HEK293 (cell line): ENCODE data around the gene HINFP.

ENCODE experiments used
- AEBP2 ChIP-seq: fragments of 450-650 bp; formaldehyde crosslinking; IDR thresholded peaks from 2 replicates; pipeline ENCODE4 v1.5.1; 2016; ENCODE audit warnings: missing biosample characterization, missing genetic modification characterization, borderline replicate concordance
- BCL11A ChIP-seq: fragments of 450-650 bp; formaldehyde crosslinking; IDR thresholded peaks from 2 replicates; pipeline ENCODE4 v1.5.1; 2016; ENCODE audit warnings: low read depth, missing biosample characterization, missing genetic modification characterization
- BCL11B ChIP-seq: fragments of 450-650 bp; formaldehyde crosslinking; IDR thresholded peaks from 2 replicates; pipeline ENCODE4 v1.5.1; 2016; ENCODE audit warnings: low read depth, missing biosample characterization, missing genetic modification characterization
- BCL6B ChIP-seq: fragments of 450-650 bp; formaldehyde crosslinking; IDR thresholded peaks from 2 replicates; pipeline ENCODE4 v1.5.1; 2017; ENCODE audit warnings: missing biosample characterization, missing genetic modification characterization
- EGR2 ChIP-seq: fragments of 450-650 bp; formaldehyde crosslinking; IDR thresholded peaks from 2 replicates; pipeline ENCODE4 v1.5.1; 2016; ENCODE audit warnings: low read depth, missing biosample characterization, missing genetic modification characterization
- FEZF1 ChIP-seq: fragments of 450-650 bp; formaldehyde crosslinking; IDR thresholded peaks from 2 replicates; pipeline ENCODE4 v1.5.1; 2016; ENCODE audit warnings: missing biosample characterization, missing genetic modification characterization
- GFI1B ChIP-seq: fragments of 450-650 bp; formaldehyde crosslinking; IDR thresholded peaks from 2 replicates; pipeline ENCODE4 v1.5.1; 2016; ENCODE audit warnings: missing biosample characterization, missing genetic modification characterization
- GLIS1 ChIP-seq: fragments of 450-650 bp; formaldehyde crosslinking; IDR thresholded peaks from 2 replicates; pipeline ENCODE4 v1.5.1; 2016; ENCODE audit warnings: missing biosample characterization, missing genetic modification characterization
- HOXD13 ChIP-seq: sonication (generic); formaldehyde crosslinking; IDR thresholded peaks from 2 replicates; pipeline ENCODE4 v1.8.0; 2022; ENCODE audit warnings: missing genetic modification reagents, borderline replicate concordance
- PBX3 ChIP-seq: sonication (generic); formaldehyde crosslinking; IDR thresholded peaks from 2 replicates; pipeline ENCODE4 v1.8.1; 2022; ENCODE audit warnings: mild to moderate bottlenecking, moderate library complexity, missing genetic modification reagents
- SP7 ChIP-seq: fragments of 450-650 bp; formaldehyde crosslinking; IDR thresholded peaks from 2 replicates; pipeline ENCODE4 v1.5.1; 2016; ENCODE audit warnings: missing biosample characterization, missing genetic modification characterization
- WT1 ChIP-seq: fragments of 450-650 bp; formaldehyde crosslinking; IDR thresholded peaks from 2 replicates; pipeline ENCODE4 v1.5.1; 2016; ENCODE audit warnings: missing biosample characterization, missing genetic modification characterization
- ZBTB20 ChIP-seq: fragments of 450-650 bp; formaldehyde crosslinking; IDR thresholded peaks from 2 replicates; pipeline ENCODE4 v1.5.1; 2016; ENCODE audit warnings: missing biosample characterization, missing genetic modification characterization
- ZBTB48 ChIP-seq: fragments of 450-650 bp; formaldehyde crosslinking; IDR thresholded peaks from 2 replicates; pipeline ENCODE4 v1.5.1; 2016; ENCODE audit warnings: missing biosample characterization, missing genetic modification characterization
- ZBTB8A ChIP-seq: fragments of 450-650 bp; formaldehyde crosslinking; IDR thresholded peaks from 2 replicates; pipeline ENCODE4 v1.5.1; 2016; ENCODE audit warnings: missing biosample characterization, missing genetic modification characterization
- ZEB2 ChIP-seq: fragments of 450-650 bp; formaldehyde crosslinking; IDR thresholded peaks from 2 replicates; pipeline ENCODE4 v1.5.1; 2016; ENCODE audit warnings: missing biosample characterization, missing genetic modification characterization
- ZFHX2 ChIP-seq: fragments of 450-650 bp; formaldehyde crosslinking; conservative IDR thresholded peaks from 2 replicates; pipeline ENCODE4 v1.5.1; 2016; ENCODE audit warnings: missing biosample characterization, missing genetic modification characterization
- ZIC2 ChIP-seq: fragments of 450-650 bp; formaldehyde crosslinking; IDR thresholded peaks from 2 replicates; pipeline ENCODE4 v1.5.1; 2016; ENCODE audit warnings: missing biosample characterization, missing genetic modification characterization
- ZNF112 ChIP-seq: fragments of 450-650 bp; formaldehyde crosslinking; IDR thresholded peaks from 2 replicates; pipeline ENCODE4 v1.5.0; 2017; ENCODE audit warnings: missing biosample characterization, missing genetic modification characterization
- ZNF121 ChIP-seq: fragments of 450-650 bp; formaldehyde crosslinking; IDR thresholded peaks from 2 replicates; pipeline ENCODE4 v1.5.1; 2016; ENCODE audit warnings: missing biosample characterization, missing genetic modification characterization
- ZNF132 ChIP-seq: fragments of 450-650 bp; formaldehyde crosslinking; IDR thresholded peaks from 2 replicates; pipeline ENCODE4 v1.5.1; 2017; ENCODE audit warnings: missing biosample characterization, missing genetic modification characterization, borderline replicate concordance
- ZNF133 ChIP-seq: fragments of 450-650 bp; formaldehyde crosslinking; IDR thresholded peaks from 2 replicates; pipeline ENCODE4 v1.5.1; 2016; ENCODE audit warnings: missing biosample characterization, missing genetic modification characterization
- ZNF157 ChIP-seq: fragments of 450-650 bp; formaldehyde crosslinking; IDR thresholded peaks from 2 replicates; pipeline ENCODE4 v1.5.1; 2016; ENCODE audit warnings: missing biosample characterization, missing genetic modification characterization
- ZNF174 ChIP-seq: fragments of 450-650 bp; formaldehyde crosslinking; IDR thresholded peaks from 2 replicates; pipeline ENCODE4 v1.5.0; 2017; ENCODE audit warnings: missing biosample characterization, mild to moderate bottlenecking, missing genetic modification characterization
- ZNF214 ChIP-seq: fragments of 450-650 bp; formaldehyde crosslinking; IDR thresholded peaks from 2 replicates; pipeline ENCODE4 v1.5.1; 2017; ENCODE audit warnings: missing biosample characterization, mild to moderate bottlenecking, missing genetic modification characterization, borderline replicate concordance
- ZNF223 ChIP-seq: fragments of 450-650 bp; formaldehyde crosslinking; IDR thresholded peaks from 2 replicates; pipeline ENCODE4 v1.5.1; 2016; ENCODE audit warnings: missing biosample characterization, missing genetic modification characterization
- ZNF266 ChIP-seq: fragments of 450-650 bp; formaldehyde crosslinking; IDR thresholded peaks from 2 replicates; pipeline ENCODE4 v1.5.1; 2016; ENCODE audit warnings: missing biosample characterization, missing genetic modification characterization, low read depth
- ZNF292 ChIP-seq: fragments of 450-650 bp; formaldehyde crosslinking; IDR thresholded peaks from 2 replicates; pipeline ENCODE4 v1.5.1; 2016; ENCODE audit warnings: low read depth, missing biosample characterization, missing genetic modification characterization, borderline replicate concordance
- ZNF302 ChIP-seq: fragments of 450-650 bp; formaldehyde crosslinking; IDR thresholded peaks from 2 replicates; pipeline ENCODE4 v1.5.1; 2016; ENCODE audit warnings: missing biosample characterization, missing genetic modification characterization, low read depth
- ZNF37A ChIP-seq: fragments of 450-650 bp; IDR thresholded peaks from 2 replicates; pipeline ENCODE4 v1.5.1; 2018; ENCODE audit warnings: missing biosample characterization, missing genetic modification characterization
- ZNF394 ChIP-seq: fragments of 450-650 bp; formaldehyde crosslinking; IDR thresholded peaks from 2 replicates; pipeline ENCODE4 v1.5.1; 2016; ENCODE audit warnings: missing biosample characterization, missing genetic modification characterization, mild to moderate bottlenecking, moderate library complexity, borderline replicate concordance
- ZNF510 ChIP-seq: fragments of 450-650 bp; formaldehyde crosslinking; IDR thresholded peaks from 2 replicates; pipeline ENCODE4 v1.5.1; 2018; ENCODE audit warnings: mild to moderate bottlenecking, missing genetic modification characterization, missing biosample characterization; ENCODE audit not compliant: insufficient replicate concordance
- ZNF621 ChIP-seq: fragments of 450-650 bp; formaldehyde crosslinking; IDR thresholded peaks from 2 replicates; pipeline ENCODE4 v1.5.1; 2017; ENCODE audit warnings: missing biosample characterization, missing genetic modification characterization
- ZNF658 ChIP-seq: fragments of 450-650 bp; formaldehyde crosslinking; IDR thresholded peaks from 2 replicates; pipeline ENCODE4; 2016; ENCODE audit warnings: missing biosample characterization, missing genetic modification characterization
- ZNF785 ChIP-seq: fragments of 450-650 bp; formaldehyde crosslinking; IDR thresholded peaks from 2 replicates; pipeline ENCODE4 v1.5.1; 2016; ENCODE audit warnings: missing biosample characterization, missing genetic modification characterization
- ZNF792 ChIP-seq: fragments of 450-650 bp; formaldehyde crosslinking; IDR thresholded peaks from 2 replicates; pipeline ENCODE4 v1.5.1; 2016; ENCODE audit warnings: missing biosample characterization, missing genetic modification characterization
- TF ChIP-seq, protein P1 (sequence below): fragments of 450-650 bp; formaldehyde crosslinking; IDR thresholded peaks from 2 replicates; pipeline ENCODE4 v1.5.1; 2017; ENCODE audit warnings: missing biosample characterization, missing genetic modification characterization
- TF ChIP-seq, protein P2 (sequence below): fragments of 450-650 bp; formaldehyde crosslinking; IDR thresholded peaks from 2 replicates; pipeline ENCODE4 v1.5.1; 2016; ENCODE audit warnings: missing biosample characterization, missing genetic modification characterization

HINFP gene

GRCh38 chr11:119148720-119149017 is 27.3 kb downstream of the HINFP start (continued):
- no peak for TF ChIP-seq AEBP2 (tag by site-specific recombination)
- no peak for TF ChIP-seq ZNF214 (tag by site-specific recombination)
- TF ChIP-seq ZNF157 (tag by site-specific recombination) = no peak
- no peak for TF ChIP-seq BCL6B (tag by site-specific recombination)
- TF ChIP-seq ZNF510 (tag by site-specific recombination) = no peak
- TF ChIP-seq ZNF785 (tag by site-specific recombination) = no peak
- TF ChIP-seq ZNF223 (tag by site-specific recombination) = no peak
- no peak for TF ChIP-seq ZNF292
- TF ChIP-seq BCL11B = no peak
- no peak for TF ChIP-seq ZNF133
- no peak for TF ChIP-seq ZBTB8A (tag by site-specific recombination)
- no peak for TF ChIP-seq BCL11A
- no peak for TF ChIP-seq ZNF266 (tag by site-specific recombination)
- TF ChIP-seq ZFHX2 (tag by site-specific recombination) = peak; percentile 23; the same call in 1 of the 2 replicates
- no peak for TF ChIP-seq ZNF174 (tag by site-specific recombination)
- no peak for TF ChIP-seq ZNF394 (tag by site-specific recombination)
- TF ChIP-seq SP7 (tag by site-specific recombination) = no peak
- no peak for TF ChIP-seq ZNF792 (tag by site-specific recombination)
- peak; percentile 30; the same call in 1 of the 2 replicates for TF ChIP-seq EGR2 (tag by site-specific recombination)
- TF ChIP-seq ZNF302 (tag by site-specific recombination) = no peak
- TF ChIP-seq GLIS1 (tag by site-specific recombination) = peak; percentile 77
- TF ChIP-seq ZIC2 (tag by site-specific recombination) = peak; percentile 42
- TF ChIP-seq, protein P1, sequence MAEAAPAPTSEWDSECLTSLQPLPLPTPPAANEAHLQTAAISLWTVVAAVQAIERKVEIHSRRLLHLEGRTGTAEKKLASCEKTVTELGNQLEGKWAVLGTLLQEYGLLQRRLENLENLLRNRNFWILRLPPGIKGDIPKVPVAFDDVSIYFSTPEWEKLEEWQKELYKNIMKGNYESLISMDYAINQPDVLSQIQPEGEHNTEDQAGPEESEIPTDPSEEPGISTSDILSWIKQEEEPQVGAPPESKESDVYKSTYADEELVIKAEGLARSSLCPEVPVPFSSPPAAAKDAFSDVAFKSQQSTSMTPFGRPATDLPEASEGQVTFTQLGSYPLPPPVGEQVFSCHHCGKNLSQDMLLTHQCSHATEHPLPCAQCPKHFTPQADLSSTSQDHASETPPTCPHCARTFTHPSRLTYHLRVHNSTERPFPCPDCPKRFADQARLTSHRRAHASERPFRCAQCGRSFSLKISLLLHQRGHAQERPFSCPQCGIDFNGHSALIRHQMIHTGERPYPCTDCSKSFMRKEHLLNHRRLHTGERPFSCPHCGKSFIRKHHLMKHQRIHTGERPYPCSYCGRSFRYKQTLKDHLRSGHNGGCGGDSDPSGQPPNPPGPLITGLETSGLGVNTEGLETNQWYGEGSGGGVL (tag by site-specific recombination) = peak; percentile 52
- no peak for TF ChIP-seq ZNF132 (tag by site-specific recombination)
- TF ChIP-seq ZNF658 = no peak
- no peak for TF ChIP-seq ZNF37A (tag by site-specific recombination)
- no peak for TF ChIP-seq PBX3
- TF ChIP-seq GFI1B (tag by site-specific recombination) = no peak
- TF ChIP-seq ZNF121 (tag by site-specific recombination) = no peak
- peak; percentile 16; the same call in 1 of the 2 replicates for TF ChIP-seq ZBTB48 (tag by site-specific recombination)
- no peak for TF ChIP-seq ZBTB20 (tag by site-specific recombination)
- TF ChIP-seq WT1 (tag by site-specific recombination) = no peak
- TF ChIP-seq HOXD13 (CRISPR knock-in tag) = no peak
- no peak for TF ChIP-seq FEZF1
- TF ChIP-seq, protein P2, sequence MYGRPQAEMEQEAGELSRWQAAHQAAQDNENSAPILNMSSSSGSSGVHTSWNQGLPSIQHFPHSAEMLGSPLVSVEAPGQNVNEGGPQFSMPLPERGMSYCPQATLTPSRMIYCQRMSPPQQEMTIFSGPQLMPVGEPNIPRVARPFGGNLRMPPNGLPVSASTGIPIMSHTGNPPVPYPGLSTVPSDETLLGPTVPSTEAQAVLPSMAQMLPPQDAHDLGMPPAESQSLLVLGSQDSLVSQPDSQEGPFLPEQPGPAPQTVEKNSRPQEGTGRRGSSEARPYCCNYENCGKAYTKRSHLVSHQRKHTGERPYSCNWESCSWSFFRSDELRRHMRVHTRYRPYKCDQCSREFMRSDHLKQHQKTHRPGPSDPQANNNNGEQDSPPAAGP (tag by site-specific recombination) = peak; percentile 10; the same call in 1 of the 2 replicates
- TF ChIP-seq ZNF112 (tag by site-specific recombination) = no peak
- no peak for TF ChIP-seq ZNF621
- TF ChIP-seq ZEB2 (tag by site-specific recombination) = peak; percentile 52; the same call in 1 of the 2 replicates
